K562 (cell line): ENCODE measurements around the gene MYL5. TPM values are rescaled to one million over a fixed set of nuclear protein-coding genes. Genes with fewer than 3 reads are reported as not detected.

Source experiments
- ATAC-seq: fragments of 200-7000 bp; cut with Tn5 transposase; 3 replicates; pipeline ENCODE4 v1.9.1; 2020; ENCODE audit warnings: moderate library complexity
- BruUV-seq: library from RNA; stranded (reverse); fragments of 400-500 nt; replicated peaks from 2 replicates; lab custom pipeline; 2021; lab: Mats Ljungman, UMichigan
- CTCF ChIA-PET: fragments of 300-600 bp; formaldehyde crosslinking; extraction: SDS; loops from one replicate; lab custom pipeline; 2021; ENCODE audit warnings: low intra/inter-chr PET ratio; lab: Yijun Ruan, JAX
- POLR2A ChIA-PET: fragments of 300-600, 350-650 bp; sonication (Branson Sonifier 250); formaldehyde crosslinking; extraction: SDS; loops from one replicate; lab custom pipeline; 2021; ENCODE audit warnings: antibody characterized with exemption, inconsistent platforms; lab: Yijun Ruan, JAX
- DNase-seq, 4 experiments: peaks; one replicate each; pipeline versions ENCODE4 v3.0.0 to v3.0.0-alpha.2; 2011 to 2018; ENCODE audit warnings: low spot score in 3 of 4, mixed read lengths in 3 of 4; ENCODE audit errors: extremely low read depth in 1 of 4
- FAIRE-seq: peaks from 2 replicates; lab custom pipeline; 2011; peaks lifted over from hg19 to GRCh38; lab: Jason Lieb, UNC
- H2AFZ ChIP-seq: 2 replicates; pipeline ENCODE4 v1.6.0; 2011; ENCODE audit warnings: low read depth, low read length, control low read depth, inconsistent platforms
- H3K27ac ChIP-seq: fragments of 200-600 bp; 3 replicates; pipeline ENCODE4 v1.8.0; 2011; ENCODE audit warnings: low read depth, mild to moderate bottlenecking, control low read depth, inconsistent platforms, low read length, moderate library complexity, mixed read lengths; ENCODE audit errors: extremely low read depth
- H3K27me3 ChIP-seq, 2 experiments: fragments of 300-600 bp in 1 of 2; 2 replicates in 1 of 2; 3 replicates in 1 of 2; pipeline versions ENCODE4 v1.6.0 to v1.8.0; 2011; ENCODE audit warnings: inconsistent platforms in 2 of 2, low read length in 2 of 2, mild to moderate bottlenecking in 1 of 2, mixed read lengths in 1 of 2, moderate library complexity in 1 of 2; ENCODE audit not compliant: control insufficient read depth in 2 of 2, insufficient read depth in 2 of 2
- H3K36me3 ChIP-seq: fragments of 300-600 bp; 3 replicates; pipeline ENCODE4 v1.8.0; 2011; ENCODE audit warnings: mild to moderate bottlenecking, low read length, inconsistent platforms; ENCODE audit not compliant: control insufficient read depth, insufficient read depth
- H3K4me1 ChIP-seq, 2 experiments: fragments of 200-600 bp in 1 of 2; replicated peaks in 1 of 2; 2 replicates in 1 of 2; 3 replicates in 1 of 2; pipeline versions ENCODE4 v1.5.1 to v1.8.0; 2011; ENCODE audit warnings: inconsistent platforms in 2 of 2, low read length in 2 of 2, mild to moderate bottlenecking in 1 of 2, mixed read lengths in 1 of 2, moderate library complexity in 1 of 2; ENCODE audit not compliant: control insufficient read depth in 2 of 2, insufficient read depth in 2 of 2
- H3K4me2 ChIP-seq: 2 replicates; pipeline ENCODE4 v1.6.1; 2011; ENCODE audit warnings: low read length, control low read depth, inconsistent platforms, mixed read lengths; ENCODE audit not compliant: insufficient read depth
- H3K4me3 ChIP-seq: fragments of 200-600 bp; sonication (generic), shearing (Covaris generic); 2 replicates; pipeline ENCODE4 v1.5.1; 2016; ENCODE audit warnings: control low read depth, inconsistent platforms
- H3K79me2 ChIP-seq: fragments of 200-600 bp; 3 replicates; pipeline ENCODE4 v1.8.0; 2011; ENCODE audit warnings: low read length, inconsistent platforms; ENCODE audit not compliant: control insufficient read depth, insufficient read depth
- H3K9ac ChIP-seq, 2 experiments: 2 replicates each; pipeline versions ENCODE4 v1.6.0 to v1.6.1; 2011; ENCODE audit warnings: low read depth in 2 of 2, low read length in 2 of 2, control low read depth in 1 of 2, inconsistent platforms in 1 of 2, mild to moderate bottlenecking in 1 of 2, mixed read lengths in 1 of 2; ENCODE audit not compliant: insufficient read depth in 1 of 2
- H3K9me1 ChIP-seq: one replicate; pipeline ENCODE4 v1.6.0; 2011; ENCODE audit warnings: inconsistent platforms, mild to moderate bottlenecking, low read length, moderate library complexity; ENCODE audit not compliant: control insufficient read depth, insufficient read depth
- H3K9me3 ChIP-seq: replicated peaks from 2 replicates; pipeline ENCODE4 v1.5.1; 2011; ENCODE audit warnings: low read depth, low read length, inconsistent platforms; ENCODE audit not compliant: control insufficient read depth, insufficient read depth
- H4K20me1 ChIP-seq: replicated peaks from 2 replicates; pipeline ENCODE4 v1.6.1; 2011; ENCODE audit warnings: low read length, inconsistent platforms, mixed read lengths; ENCODE audit not compliant: control insufficient read depth, insufficient read depth
- NR2C2 ChIP-seq, 2 experiments: fragments of 200-800 bp in 1 of 2; sonication (Bioruptor generic) in 1 of 2; sonication (generic) in 1 of 2; formaldehyde crosslinking in 1 of 2; IDR thresholded peaks; 2 replicates each; pipeline versions ENCODE4 v1.6.1 to v1.8.0; 2016 to 2022; ENCODE audit warnings: mild to moderate bottlenecking in 1 of 2, missing compliant biosample characterization in 1 of 2, missing genetic modification characterization in 1 of 2, missing genetic modification reagents in 1 of 2
- POLR2B ChIP-seq: fragments of 450-650 bp; IDR thresholded peaks from 2 replicates; pipeline ENCODE4 v1.6.1; 2018; ENCODE audit warnings: low read depth; ENCODE audit not compliant: partially characterized antibody
- WGBS: fragments of 100-300 bp; shearing (Covaris generic); methylation state at CpG from one replicate; pipeline ENCODE4 v1.1.6; 2016; ENCODE audit warnings: low coverage, mixed read lengths; ENCODE audit not compliant: insufficient coverage; ENCODE audit errors: missing lambda C conversion rate; 5-methylcytosine and 5-hydroxymethylcytosine counted together
- in situ Hi-C: fragments of 300-500 bp; cut with MboI; formaldehyde crosslinking; loops from 4 replicates; pipeline ENCODE4 v1.15.0; 2018; ENCODE audit warnings: inconsistent platforms, mixed read lengths
- intact Hi-C: fragments of 100-400 bp; cut with micrococcal nuclease; formaldehyde crosslinking; loops from 2 replicates; pipeline ENCODE4 v1.14.2; 2022
- polyA plus RNA-seq, 8 experiments: library from polyadenylated mRNA; depleted of rRNA in 4 of 8; stranded (reverse) in 5 of 8; unstranded in 3 of 8; fragments of >200 nt; fragmentation: Nextera tagmentation in 2 of 8; fragmentation: Illumina TruSeq in 1 of 8; extraction: Ambion mirVana in 2 of 8; extraction: Trizol in 1 of 8; gene quantifications; 2 replicates each; pipeline versions ENCODE4 v1.2.1 to v1.2.3, GENCODE V29; 2011 to 2014; ENCODE audit warnings: inconsistent platforms in 1 of 8, missing spikeins in 1 of 8
- total RNA-seq, 7 experiments: library from RNA; depleted of rRNA in 6 of 7; stranded (reverse); fragments of >200 nt in 6 of 7; fragmentation: Illumina TruSeq in 2 of 7; extraction: Trizol in 2 of 7; gene quantifications; 2 replicates each; pipeline versions ENCODE4 v1.2.1 to v1.2.3, GENCODE V29; 2011 to 2021; ENCODE audit warnings: low replicate concordance in 1 of 7

Gene MYL5
- total and polyA plus RNA-seq, 9 of the 15 experiments (the other 6 are each of a cell fraction or from before 2014, with no cell fraction given), result 1.4 to 10.0 (median 4.1) TPM

- H3K4me1 ChIP-seq, result peaks cover 0 to 56% of the 10 kb centered on the region in 2 experiments; a peak in 2 of 5 replicates
- DNase-seq, result no peak
- no peak overlapping the region for H2AFZ ChIP-seq
- no TSS peak for BruUV-seq
- peaks cover 3% of the 10 kb centered on the region; the same call in 1 of the 2 replicates for H3K9me3 ChIP-seq
- no peaks in the 10 kb centered on the region for H3K36me3 ChIP-seq
- 15% methylated on average over 13 of the region's 27 CpGs for WGBS
- no peak for ATAC-seq
- POLR2A ChIA-PET, result interaction anchor here (1.0 kb wide), 1 partner anchor 43 kb away, joined by 3 read pairs; no protein-coding TSS in a partner anchor
- TF ChIP-seq NR2C2 (CRISPR knock-in tag; IDR thresholded peaks at IDR 0.05), result no peak
- TF ChIP-seq NR2C2 (tag; IDR thresholded peaks at IDR 0.05), result peak; percentile 62
- TF ChIP-seq POLR2B, result no peak
- H3K27ac ChIP-seq, result no peak overlapping the region
- no peaks in the 10 kb centered on the region for H3K9me1 ChIP-seq
- no peaks in the 10 kb centered on the region for H4K20me1 ChIP-seq
- peaks cover 20 to 44% of the 10 kb centered on the region in 2 experiments; a peak in 4 of 5 replicates for H3K27me3 ChIP-seq
- intact Hi-C loops (no loop called here), in situ Hi-C loops (no loop called here)
- no peak overlapping the region for H3K4me2 ChIP-seq
- no peak overlapping the region for H3K9ac ChIP-seq
- no peak for FAIRE-seq
- CTCF ChIA-PET, result no interaction called here
- no peak overlapping the region for H3K4me3 ChIP-seq
- no peaks in the 10 kb centered on the region for H3K79me2 ChIP-seq
These were observed 16.3 kb upstream of the MYL5 start for GRCh38 chr4:657834-658667.
